ENCODE results near the gene RASAL2.
"Not testable (repeated sequence)": the region's sequence is repeated elsewhere in the genome, so short reads cannot be mapped to it uniquely, and the experiment has no call there.

RASAL2 gene

DNA sequence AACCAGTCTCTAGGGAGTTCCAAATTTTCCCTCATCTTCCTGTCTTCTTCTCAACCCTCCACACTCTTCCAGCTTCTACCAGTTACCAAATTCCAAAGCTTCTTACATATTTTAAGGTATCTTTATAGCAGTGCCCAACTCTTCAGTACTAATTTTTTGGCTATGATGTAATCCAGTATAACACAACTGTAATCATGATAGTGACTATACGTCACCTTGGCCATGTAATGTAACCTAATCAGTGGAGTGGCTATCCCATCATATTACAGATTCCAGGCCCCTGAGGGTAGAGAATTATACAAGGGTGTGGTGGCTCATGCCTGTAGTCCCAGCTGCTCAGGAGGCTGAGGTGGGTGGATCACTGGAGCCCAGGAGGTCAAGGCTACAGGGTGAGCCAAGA lies 259.6 kb downstream of the RASAL2 start:
- no peak for DNase-seq

DNA sequence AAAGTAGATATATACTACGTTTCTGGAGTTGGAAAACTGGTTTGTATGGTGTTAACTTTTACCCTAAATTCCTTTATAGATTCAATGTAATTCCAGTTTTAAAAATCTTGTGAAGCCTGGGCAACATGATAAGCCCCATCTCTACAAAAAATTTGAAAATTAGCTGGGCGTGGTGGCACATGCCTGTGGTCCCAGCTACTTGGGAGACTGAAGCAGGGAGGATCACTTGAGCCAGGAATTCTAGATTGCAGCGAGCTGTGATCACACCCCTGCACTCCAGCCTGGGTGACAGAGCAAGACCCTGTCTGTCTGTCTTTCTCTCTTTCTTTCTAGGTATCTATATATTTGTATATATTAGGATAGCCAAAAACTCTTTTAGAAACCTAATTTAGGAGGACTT lies 260.9 kb downstream of the RASAL2 start:
- DNase-seq: no peak

DNA sequence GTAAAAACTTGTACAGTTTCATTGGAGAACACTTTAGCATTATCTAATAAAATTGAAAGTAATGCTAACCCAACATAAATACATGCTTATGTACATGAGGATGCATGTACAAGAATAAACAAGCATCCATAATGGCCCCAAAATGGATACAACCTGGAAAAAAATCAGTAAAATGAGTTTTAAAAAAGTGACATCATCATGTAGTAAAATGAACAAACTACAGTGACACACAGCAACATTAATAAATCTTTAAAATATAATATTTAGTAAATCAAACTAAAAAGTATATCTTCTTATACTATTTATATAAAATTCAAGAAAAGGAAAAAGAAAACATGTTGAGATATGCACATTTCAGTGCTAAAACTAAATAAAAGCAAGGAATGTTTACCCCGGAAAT lies 262.4 kb downstream of the RASAL2 start:
- DNase-seq: no peak

DNA sequence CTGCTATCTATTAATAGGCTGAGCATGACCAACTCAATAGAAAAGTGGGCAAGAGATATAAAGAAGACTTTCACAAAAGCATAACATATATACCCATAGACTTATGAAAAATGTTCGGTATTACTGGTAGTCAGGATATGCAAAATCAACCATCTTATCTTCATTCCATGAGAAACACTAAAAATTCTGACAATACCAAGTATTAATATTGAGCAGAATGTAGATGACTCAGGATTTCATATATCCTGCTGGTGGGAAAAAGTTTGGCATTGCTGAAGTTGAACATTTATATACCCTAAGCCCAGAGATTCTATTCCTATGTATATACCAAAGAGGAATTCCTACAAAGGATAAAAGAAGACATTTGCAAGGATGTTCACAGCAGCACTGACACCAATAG lies 264.6 kb downstream of the RASAL2 start:
- no peak for DNase-seq

DNA sequence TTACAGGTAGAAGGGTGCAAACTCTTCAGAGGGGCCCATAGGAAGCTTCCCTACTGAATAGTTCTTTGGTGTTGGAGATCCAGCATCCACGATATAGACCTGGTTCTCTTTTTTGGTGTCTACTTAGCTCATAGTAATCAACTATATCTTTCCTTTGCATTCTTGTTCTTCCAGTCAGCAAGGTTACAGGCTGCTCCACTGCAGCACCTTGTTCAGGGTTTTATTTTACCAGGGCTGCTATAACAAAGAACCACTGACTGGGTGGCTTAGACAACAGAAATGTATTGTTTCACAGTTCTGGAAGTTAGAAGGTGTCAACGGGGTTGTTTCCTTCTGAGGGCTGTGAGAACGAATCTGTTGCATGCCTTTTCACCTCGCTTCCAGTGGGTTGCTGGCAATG lies 266.5 kb downstream of the RASAL2 start:
- DNase-seq: no peak

DNA sequence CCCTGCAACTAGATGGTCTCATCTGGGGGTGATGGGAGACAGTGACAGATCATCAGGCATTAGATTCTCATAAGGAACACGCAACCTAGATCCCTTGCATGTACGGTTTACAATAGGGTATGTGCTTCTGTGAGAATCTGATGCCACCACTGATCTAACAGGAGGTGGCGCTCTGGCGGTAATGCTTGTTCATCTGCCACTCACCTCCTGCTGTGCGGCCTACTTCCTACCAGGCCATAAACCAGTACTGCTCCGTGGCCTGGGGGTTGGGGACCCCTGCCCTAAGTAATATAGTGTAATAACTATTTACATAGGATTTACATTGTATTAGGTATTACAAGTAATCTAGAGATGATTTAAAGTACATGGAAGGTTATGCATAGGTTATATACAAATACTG lies 267.9 kb downstream of the RASAL2 start:
- DNase-seq: no peak

DNA sequence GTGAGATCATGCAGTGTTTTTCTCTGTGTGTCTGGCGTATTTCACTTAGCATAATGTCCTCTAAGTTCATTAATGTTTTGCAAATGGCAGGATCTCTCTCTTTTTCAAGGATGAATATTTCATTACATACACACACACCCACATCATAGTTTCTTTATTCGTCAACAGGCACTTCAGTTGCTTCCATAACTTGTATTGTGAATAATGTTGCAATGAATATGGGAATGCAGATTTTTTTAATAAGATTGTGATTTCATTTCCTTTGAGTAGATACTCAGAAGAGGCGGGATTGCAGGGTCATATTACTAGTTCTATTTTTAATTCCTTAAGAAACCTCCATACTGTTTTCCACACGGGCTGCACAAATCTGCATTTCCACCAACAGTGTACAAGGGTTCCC lies 268.8 kb downstream of the RASAL2 start:
- no peak for DNase-seq

DNA sequence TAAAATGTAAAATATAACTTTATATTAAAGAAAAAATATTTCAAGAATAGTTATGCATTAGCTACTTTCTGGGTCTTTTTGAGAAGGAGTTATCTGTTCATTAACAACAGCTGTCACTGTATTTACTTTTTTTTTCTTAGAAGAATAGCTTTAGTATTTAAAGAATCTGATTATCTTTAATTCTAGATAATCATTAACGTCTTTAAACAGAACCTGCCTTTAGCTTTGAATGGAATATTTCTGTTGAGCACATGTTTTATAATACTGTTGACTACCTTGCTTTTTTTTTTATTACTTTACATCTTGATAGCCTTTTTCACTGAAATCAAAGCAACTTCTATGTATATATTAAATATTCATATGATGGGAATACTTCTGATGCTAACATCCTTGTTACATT lies 270.9 kb downstream of the RASAL2 start:
- DNase-seq: no peak

DNA sequence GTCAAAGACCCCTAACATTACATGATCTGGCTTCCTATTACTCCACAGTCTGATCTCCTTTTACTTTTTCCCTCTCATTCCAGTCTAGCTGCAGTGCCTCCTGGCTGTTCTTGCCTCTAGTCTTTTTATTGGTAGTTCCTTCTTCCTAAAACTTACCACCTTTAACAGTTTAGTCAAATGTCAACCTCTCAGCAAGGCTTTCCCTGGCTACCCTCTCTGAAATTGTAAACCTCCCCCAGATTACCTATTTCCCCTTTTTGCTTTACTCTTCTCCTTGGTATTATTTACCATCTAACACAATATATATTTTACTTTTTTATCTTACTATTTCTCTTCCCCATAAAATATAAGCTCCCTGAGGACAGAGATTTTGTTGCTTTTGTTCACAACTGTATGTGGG lies 273.2 kb downstream of the RASAL2 start:
- no peak for DNase-seq

DNA sequence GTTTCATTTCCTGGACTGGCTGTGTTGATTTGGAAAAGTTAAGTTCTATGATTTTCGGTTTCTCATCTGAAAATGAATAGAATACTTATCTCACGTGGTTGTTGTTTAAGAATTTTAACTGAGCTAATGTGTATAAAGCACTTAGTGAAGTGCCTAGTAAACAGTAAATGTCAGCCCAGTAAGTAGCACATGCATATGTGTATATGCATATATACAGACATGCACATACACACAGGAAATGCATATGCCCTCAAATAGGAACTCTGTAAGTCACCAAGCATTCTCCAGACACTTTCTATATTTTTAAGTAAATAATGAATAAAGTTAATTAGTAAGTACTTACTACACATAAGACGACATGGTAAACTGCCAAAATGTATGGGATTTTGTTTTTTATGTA lies 274.3 kb downstream of the RASAL2 start:
- DNase-seq: no peak

DNA sequence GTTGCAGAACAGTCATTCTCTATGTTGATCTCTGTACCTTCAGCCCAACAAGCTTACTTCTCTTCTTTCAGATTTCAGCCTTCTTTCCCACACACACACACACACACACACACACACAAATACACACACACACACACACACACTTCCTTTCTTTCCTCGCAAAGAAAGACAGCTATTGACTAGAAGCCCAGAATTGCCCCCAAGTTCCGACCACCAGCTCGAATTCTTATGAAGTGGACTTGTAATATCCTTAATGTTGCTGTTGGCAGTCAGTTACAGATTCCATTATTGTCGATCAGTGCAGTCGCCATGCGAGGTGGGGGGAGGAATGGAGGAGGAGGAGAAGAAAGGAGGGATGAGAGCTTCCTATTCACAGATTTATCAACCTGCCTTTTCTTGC lies 277.3 kb downstream of the RASAL2 start:
- DNase-seq: no peak

DNA sequence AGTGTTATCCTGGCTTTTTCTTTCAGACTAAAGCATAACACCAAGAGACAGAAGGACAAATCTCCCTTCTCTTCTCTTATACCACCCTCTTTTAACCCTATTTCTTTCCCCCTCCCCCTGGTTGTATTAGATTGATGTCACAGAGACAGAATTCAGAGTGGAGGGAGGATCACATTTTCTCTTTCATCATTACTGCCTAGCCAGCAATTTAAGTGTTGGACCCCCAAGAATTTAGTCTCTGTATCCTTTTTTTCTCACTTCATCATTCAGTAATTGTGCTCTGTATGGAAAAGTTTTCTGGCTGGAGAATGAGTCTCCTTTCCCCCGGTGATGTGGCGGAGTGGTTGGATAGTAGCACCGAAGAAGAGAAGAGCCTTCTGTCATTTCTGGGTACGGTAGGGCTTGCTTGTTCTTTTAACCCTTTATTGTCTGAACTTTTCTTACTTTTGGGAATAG lies 278.1 kb downstream of the RASAL2 start:
- no peak for DNase-seq

DNA sequence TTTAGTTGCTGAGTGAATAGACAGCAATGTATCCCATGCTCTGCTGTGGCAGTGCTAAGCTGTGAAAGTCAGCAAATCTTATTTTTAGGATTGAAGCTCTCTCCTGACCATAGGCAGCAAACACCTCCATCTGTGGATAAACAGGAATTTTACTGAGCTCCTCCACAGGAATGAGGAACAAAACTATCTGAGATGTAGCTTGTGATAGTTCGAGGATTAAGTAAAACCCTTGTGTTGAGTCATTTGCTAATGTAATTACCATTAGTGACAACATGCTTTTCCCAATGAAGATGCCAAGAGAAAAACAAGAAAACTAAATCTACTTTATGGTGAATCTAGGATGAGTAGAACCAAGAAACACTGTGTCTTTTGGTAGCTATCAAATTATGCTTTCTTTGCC lies 280.1 kb downstream of the RASAL2 start:
- DNase-seq: no peak

DNA sequence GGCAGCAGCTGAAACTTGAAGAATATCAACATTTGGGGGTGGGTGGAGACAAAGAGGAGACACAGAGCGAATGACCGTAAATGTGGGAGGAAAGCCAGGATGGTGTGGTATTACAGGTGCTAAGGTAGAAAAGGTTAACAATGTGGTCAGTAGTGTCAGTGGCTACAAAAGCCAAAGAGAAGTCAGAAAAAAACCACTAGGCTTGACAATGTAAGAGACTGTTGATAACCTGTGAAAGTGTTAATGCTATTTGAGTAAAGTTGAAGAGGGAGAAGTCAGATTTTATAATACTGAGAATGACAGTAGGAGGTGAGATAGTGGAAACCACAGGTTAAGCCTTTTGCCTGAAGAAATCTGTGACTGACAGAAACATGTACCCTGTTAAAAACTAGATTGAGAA lies 282.1 kb downstream of the RASAL2 start:
- no peak for DNase-seq

DNA sequence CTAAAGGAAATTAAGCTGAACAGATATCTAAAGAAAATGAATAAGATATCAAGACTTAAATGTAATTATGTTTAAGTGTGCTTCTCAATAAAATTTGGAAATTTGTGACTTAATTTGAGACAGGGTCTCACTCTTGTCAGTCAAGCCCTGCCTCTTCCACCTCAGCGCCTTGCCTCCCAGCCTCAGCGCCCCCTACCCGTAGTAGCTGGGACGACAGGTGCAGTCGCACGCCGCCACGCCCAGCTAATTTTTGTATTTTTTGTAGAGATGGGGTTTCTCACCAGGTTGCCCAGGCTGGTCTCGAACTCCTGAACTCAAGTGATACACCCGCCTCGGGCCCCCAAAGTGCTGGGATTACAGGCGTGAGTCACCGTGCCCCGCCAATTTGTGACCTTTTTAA lies 285.9 kb downstream of the RASAL2 start:
- DNase-seq: no peak

DNA sequence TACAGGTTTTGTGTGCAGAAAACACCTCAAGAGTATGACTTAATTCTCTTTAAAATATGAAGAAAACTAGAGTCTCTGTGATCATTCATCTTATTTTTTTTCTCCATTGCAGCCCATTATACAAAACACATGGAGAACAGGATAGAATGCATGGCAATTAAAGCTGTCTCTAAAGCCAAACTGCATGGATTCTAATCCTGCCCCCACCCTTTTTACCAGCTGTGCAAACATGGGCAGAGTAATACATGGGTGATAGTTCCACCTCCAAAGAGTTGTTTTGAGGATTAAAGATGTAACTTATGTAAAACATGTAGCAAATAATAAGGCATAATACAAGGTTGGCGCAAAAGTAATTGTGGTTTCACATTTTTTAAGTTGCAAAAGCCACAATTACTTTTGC lies 288.5 kb downstream of the RASAL2 start:
- no peak for DNase-seq

DNA sequence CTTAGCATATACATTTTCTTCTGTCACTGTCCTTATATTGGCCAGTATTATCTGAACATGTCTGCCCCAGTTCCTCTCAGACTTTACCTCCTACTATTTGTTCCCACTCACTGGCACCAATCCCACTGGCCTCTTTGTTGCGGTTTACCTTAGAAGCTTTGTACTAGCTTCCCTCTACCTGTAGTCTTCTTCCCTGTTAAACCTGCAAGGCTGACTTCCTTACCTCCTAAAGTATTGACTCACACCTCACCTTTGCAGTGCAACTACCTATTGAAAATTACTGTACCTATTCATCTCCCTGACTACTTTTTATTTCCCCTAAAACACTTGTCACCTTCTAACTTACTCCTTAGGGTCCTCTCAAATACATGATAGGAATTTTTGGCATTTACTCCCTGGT lies 291.8 kb downstream of the RASAL2 start:
- DNase-seq: no peak

DNA sequence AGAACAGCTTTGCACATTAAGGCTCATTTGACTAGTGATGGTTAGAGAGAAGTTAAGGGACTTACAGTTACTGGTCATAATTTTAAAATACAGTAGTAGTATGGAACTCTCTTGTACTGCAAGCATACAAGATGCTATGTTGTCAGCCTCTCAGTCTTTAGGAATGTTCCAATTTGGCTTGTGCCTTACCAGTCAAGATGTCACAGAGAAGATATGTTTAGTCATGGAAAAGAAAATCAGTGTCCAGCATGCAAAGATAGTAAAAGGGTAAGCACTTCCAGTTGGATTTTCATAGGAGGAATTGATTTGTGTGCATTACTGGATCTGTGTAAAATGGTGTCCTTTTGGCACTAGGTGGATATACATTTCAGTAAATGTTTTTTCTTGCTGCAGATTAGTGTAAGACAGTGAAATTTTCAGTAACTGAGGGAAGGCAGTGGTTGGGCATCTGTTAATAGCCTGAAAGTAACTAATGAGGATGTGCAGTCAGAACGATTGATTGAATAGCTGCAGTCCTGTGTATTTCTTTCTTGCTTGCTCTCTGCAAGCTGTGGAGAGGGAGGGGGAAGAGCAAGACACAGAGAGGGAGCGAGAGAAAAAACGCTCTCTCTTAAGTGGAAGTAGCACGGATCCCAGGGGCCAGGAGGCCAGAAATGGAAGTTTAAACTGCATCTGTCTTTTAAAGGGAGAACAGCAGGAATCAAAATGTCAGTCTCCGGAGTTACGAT lies 294.7 kb downstream of the RASAL2 start:
- DNase-seq: no peak

DNA sequence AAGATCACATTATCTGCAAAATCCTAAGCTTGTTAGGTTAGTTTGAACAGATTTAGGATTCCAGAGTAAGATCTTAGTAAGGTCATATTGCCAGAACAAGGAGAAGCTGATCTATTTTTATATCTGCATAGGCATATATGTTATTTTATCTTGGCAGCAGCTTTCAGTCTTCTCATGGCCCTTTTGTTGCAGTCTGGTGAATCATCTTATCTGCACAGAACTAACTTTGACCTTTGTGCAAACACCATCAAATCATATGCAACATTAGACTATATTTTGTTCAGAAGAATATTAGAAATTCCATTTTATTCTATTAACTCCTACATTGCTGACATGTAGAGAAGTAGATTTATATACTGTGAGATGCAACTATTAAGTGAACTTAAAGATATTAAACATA lies 295.5 kb downstream of the RASAL2 start:
- no peak for DNase-seq

DNA sequence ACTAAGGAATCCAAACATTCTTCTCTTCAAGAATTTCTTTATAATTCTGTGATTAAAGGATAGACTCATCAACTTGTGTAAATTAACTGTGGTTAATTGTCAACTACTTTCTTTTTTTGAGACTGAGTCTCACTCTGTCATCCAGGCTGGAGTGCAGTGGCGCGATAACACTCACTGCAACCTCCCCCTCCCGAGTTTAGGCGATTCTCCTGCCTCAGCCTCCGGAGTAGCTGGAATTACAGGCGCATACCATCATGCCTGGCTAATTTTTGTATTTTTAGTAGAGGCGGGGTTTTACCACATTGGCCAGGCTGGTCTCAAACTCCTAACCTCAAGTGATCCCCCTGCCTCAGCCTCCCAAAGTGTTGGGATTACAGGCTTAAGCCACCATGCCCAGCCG lies 296.4 kb downstream of the RASAL2 start:
- not testable (repeated sequence) for DNase-seq

DNA sequence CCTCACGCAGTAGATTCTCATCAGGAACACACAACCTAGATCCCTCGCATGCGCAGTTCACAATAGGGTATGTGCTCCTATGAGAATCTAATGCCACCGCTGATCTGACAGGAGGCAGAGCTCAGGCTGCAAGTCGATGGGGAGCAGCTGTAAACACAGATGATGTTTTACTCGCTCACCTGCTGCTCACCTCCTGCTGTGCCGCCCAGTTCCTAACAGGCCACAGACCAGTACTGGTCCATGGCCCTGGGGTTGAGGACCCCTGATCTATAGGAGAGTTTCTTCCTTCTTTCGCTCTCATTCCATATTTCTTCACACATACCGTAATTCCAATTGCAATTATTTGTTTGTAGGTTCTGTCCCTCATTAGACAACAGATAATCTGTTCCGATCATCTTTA lies 299.5 kb downstream of the RASAL2 start:
- DNase-seq: no peak

DNA sequence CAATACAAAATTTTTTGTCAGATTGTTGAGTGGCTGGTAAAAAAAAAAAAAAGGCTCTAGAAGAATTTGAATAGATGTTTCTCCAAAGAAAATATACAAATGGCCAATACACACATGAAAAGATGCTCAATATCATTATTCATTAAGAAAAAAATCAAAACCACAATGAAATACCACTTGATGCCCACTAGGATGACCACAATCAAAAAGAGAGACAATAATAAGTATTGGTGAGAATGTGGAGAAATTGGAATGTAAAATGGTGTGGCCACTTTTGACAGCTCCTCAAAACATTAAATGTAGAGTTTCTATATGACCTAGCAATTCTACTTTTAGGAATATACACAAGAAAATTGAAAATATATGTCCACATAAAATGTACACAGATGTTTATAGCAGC lies 302.9 kb downstream of the RASAL2 start:
- DNase-seq: no peak

DNA sequence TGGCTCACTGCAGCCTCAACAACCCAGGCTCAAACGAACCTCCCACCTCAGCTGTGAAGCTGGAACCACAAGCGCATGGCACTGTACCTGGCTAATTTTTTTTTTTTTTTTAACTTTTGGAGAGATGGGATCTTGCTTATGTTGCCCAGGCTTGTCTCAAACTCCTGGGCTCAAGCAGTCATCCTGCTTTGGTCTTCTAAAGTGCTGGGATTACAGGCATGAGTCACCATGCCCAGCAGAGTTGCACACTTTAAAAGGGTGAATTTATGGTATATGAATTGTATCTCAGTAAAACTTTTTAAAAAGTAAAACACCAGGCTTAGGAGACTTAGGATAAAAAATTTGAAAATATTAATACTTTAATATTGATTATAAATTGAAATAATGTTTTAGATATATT lies 303.8 kb downstream of the RASAL2 start:
- DNase-seq: no peak

DNA sequence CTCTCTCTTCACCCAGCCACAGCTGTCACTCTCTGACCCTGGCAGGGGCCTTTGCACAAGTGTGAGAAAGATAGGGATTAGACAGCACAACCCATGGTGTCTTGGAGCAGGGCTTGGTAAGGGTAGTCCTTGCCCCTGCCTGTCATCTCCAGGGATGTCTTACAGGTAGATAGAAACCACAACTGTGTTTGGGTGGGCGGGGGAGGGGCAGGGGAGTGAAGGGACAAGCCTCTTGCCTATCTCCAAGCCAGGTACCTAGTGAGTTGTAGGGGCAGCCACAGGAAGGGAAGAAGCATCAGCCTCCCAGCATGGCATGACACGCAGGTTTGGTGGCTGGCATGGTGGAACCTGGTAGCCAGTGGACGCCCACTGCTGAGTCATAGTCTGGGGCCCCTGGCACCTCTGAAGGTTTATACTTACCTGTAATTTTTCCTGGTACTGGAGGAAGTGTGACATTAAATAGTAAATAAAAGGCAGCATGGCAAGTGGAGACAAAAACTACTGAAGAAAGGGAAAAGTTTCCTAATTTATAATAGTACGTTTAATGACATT lies 305.3 kb downstream of the RASAL2 start:
- DNase-seq: no peak

DNA sequence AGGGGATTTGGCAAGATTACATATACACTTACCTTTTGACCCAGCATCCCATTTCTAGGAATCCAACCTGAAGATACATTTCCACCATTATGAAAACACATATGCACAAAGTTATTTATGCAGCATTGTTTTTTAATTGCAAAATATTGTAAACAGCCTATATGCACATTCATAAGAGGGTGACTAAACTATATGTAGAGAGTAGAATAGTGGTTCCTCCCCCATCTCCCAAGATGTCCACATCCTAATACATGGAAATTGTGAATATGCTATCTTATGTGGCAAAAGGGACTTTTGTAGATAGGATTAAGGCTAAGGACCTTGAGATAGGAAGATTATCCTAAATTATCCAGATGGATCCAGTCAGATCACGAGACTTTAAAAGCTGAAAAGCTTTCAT lies 311.2 kb downstream of the RASAL2 start:
- DNase-seq: no peak

Data from stimulated activated CD4-positive, alpha-beta T cell treated with anti-CD3 and anti-CD28 coated beads, Interleukin-4, amount 100 ng/mL, for 24 hours (primary cell).